WTC11 (cell line): ENCODE results near the gene FNDC3B. TPM values are rescaled to one million over a fixed set of nuclear protein-coding genes. Genes with fewer than 3 reads are reported as not detected.

Experiments used
- ATAC-seq: fragments of 200-7000 bp; cut with Tn5 transposase; 2 replicates; pipeline ENCODE4 v1.10.0; 2021; ENCODE audit warnings: mild to moderate bottlenecking, moderate library complexity
- CTCF ChIA-PET: fragments of 300-600 bp; sonication (Branson Sonifier 250); formaldehyde crosslinking; loops from one replicate; lab custom pipeline; 2021; ENCODE audit warnings: antibody characterized with exemption; lab: Charles Lee
- POLR2A ChIA-PET: fragments of 350-600 bp; sonication (Branson Sonifier 250); formaldehyde crosslinking; loops from one replicate; lab custom pipeline; 2021; ENCODE audit warnings: antibody characterized with exemption; lab: Charles Lee
- DNase-seq: peaks from one replicate; pipeline ENCODE4 v3.0.0; 2021; ENCODE audit warnings: low spot score
- H3K27ac Mint-ChIP-seq: 2 replicates; pipeline ENCODE4 v1.8.0; 2021; ENCODE audit warnings: mixed read lengths
- H3K27me3 Mint-ChIP-seq: 2 replicates; pipeline ENCODE4 v1.8.0; 2021; ENCODE audit warnings: low read depth, mild to moderate bottlenecking, moderate library complexity, mixed read lengths
- H3K36me3 Mint-ChIP-seq: 2 replicates; pipeline ENCODE4 v1.8.0; 2021; ENCODE audit warnings: mixed read lengths
- H3K4me1 Mint-ChIP-seq: 2 replicates; pipeline ENCODE4 v1.8.0; 2022; ENCODE audit warnings: mixed read lengths
- H3K4me3 Mint-ChIP-seq: 2 replicates; pipeline ENCODE4 v1.8.0; 2021; ENCODE audit warnings: mild to moderate bottlenecking, moderate library complexity, mixed read lengths
- H3K9me3 Mint-ChIP-seq: 2 replicates; pipeline ENCODE4 v1.8.0; 2021; ENCODE audit warnings: mixed read lengths
- ATF3 ChIP-seq: sonication (generic); formaldehyde crosslinking; conservative IDR thresholded peaks from 2 replicates; pipeline ENCODE4 v1.8.1; 2022; ENCODE audit warnings: mild to moderate bottlenecking, missing genetic modification reagents
- CREB1 ChIP-seq: sonication (generic); formaldehyde crosslinking; IDR thresholded peaks from 2 replicates; pipeline ENCODE4 v1.8.0; 2023; ENCODE audit warnings: mild to moderate bottlenecking, missing genetic modification reagents
- E2F1 ChIP-seq: sonication (generic); formaldehyde crosslinking; IDR thresholded peaks from 2 replicates; pipeline ENCODE4 v1.8.0; 2022; ENCODE audit warnings: mild to moderate bottlenecking, missing genetic modification reagents
- FOXP4 ChIP-seq: sonication (generic); formaldehyde crosslinking; IDR thresholded peaks from 2 replicates; pipeline ENCODE4 v1.8.0; 2022; ENCODE audit warnings: mild to moderate bottlenecking, missing genetic modification reagents
- MAX ChIP-seq: sonication (generic); formaldehyde crosslinking; IDR thresholded peaks from 2 replicates; pipeline ENCODE4 v1.8.0; 2022; ENCODE audit warnings: mild to moderate bottlenecking, missing genetic modification reagents
- MXD4 ChIP-seq: fragments of 250-450 bp; sonication (Bioruptor Pico); IDR thresholded peaks from 2 replicates; pipeline ENCODE4 v1.8.0; 2021; ENCODE audit warnings: mild to moderate bottlenecking, moderate library complexity, borderline replicate concordance
- NR1H2 ChIP-seq: sonication (generic); formaldehyde crosslinking; IDR thresholded peaks from 2 replicates; pipeline ENCODE4 v1.9.0; 2021; ENCODE audit warnings: mild to moderate bottlenecking, moderate library complexity, missing genetic modification reagents
- ZMAT4 ChIP-seq: fragments of 250-450 bp; sonication (Bioruptor Pico); IDR thresholded peaks from 2 replicates; pipeline ENCODE4 v1.9.0; 2021; ENCODE audit warnings: mild to moderate bottlenecking
- ZNF317 ChIP-seq: sonication (generic); formaldehyde crosslinking; IDR thresholded peaks from 2 replicates; pipeline ENCODE4 v1.8.1; 2023; ENCODE audit warnings: low read depth, mild to moderate bottlenecking, moderate library complexity, missing genetic modification reagents, borderline replicate concordance
- ZNF532 ChIP-seq: fragments of 250-450 bp; sonication (Bioruptor Pico); IDR thresholded peaks from 2 replicates; pipeline ENCODE4 v1.9.0; 2021; ENCODE audit warnings: mild to moderate bottlenecking, borderline replicate concordance
- ZNF671 ChIP-seq: fragments of 250-450 bp; sonication (Bioruptor Pico); IDR thresholded peaks from 2 replicates; pipeline ENCODE4 v1.8.0; 2021; ENCODE audit warnings: mild to moderate bottlenecking
- total RNA-seq: library from RNA; stranded (reverse); gene quantifications from 3 replicates; pipeline ENCODE4 v1.2.3, GENCODE V29; 2021
- TF ChIP-seq, protein P1 (sequence below): sonication (generic); formaldehyde crosslinking; IDR thresholded peaks from 2 replicates; pipeline ENCODE4 v1.8.1; 2023; ENCODE audit warnings: mild to moderate bottlenecking, missing genetic modification reagents
- TF ChIP-seq, protein P2 (sequence below): fragments of 250-450 bp; sonication (Bioruptor Pico); IDR thresholded peaks from 2 replicates; pipeline ENCODE4 v2.1.2; 2022; ENCODE audit warnings: mild to moderate bottlenecking, moderate library complexity
- TF ChIP-seq, protein P3 (sequence below): sonication (generic); formaldehyde crosslinking; IDR thresholded peaks from 2 replicates; pipeline ENCODE4 v1.8.0; 2022; ENCODE audit warnings: missing genetic modification reagents

The FNDC3B gene
- total RNA-seq, 1 experiment from 2014 or later, result 42.8 TPM

DNA sequence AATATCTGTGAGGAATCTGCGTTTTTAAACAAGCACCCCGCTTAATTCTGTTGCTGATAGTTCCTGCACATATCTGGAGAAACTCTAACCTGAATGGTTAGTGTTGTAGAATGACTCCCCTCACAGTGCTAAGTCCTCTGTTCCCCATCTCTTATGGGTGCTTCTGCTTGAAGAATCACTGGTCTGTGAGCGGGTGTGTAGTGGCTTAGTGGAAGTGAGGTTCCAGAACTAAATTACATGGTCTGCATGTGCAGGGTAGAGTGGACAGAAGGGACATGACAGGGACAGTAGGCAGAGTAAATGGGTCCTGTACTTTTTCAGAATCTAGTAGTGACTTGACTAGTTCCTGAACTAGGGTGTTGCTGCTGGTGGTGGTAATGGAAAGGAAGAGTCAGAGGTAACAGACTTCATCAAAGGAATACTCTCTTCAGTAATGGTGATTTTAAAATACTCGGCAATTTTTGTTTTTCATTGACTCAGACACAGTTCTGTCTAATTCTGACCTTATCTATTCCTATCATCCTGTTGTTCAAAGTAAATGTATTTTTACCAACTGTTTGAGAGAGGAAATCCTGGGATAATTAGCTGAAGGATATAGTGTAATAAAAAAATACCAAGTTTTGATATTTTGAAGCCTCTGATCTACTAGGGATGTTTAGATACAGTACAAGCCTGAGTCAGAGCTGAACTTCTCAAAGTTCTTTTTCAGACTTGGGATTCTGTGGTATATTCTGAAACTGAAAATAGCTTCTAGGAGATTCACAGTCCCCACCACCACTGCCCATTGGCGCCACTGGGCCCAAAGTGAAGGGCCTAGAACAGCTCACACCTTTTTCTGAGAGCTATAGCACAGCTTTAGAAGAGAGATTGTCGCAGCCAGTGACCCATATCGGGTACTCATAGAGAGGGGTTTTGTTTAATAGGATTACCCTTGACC, 55.5 kb downstream of the FNDC3B start:
- no peaks in the 10 kb centered on the region for H3K36me3 Mint-ChIP-seq
- DNase-seq (no peak), ATAC-seq (peak; percentile 64)
- H3K27me3 Mint-ChIP-seq, result no peaks in the 10 kb centered on the region
- CTCF ChIA-PET, result interaction anchor here (0.6 to 1.2 kb wide), 3 partner anchors 9 to 238 kb away, joined by 3 to 4 read pairs (median 4); no protein-coding TSS in a partner anchor
- H3K4me1 Mint-ChIP-seq, result peaks cover 58% of the 10 kb centered on the region
- POLR2A ChIA-PET, result interaction anchor here (0.5 kb wide), 1 partner anchor 86 kb away, joined by 7 read pairs; no protein-coding TSS in a partner anchor
- TF ChIP-seq MXD4 (CRISPR knock-in tag) (no peak), ZNF317 (CRISPR knock-in tag) (no peak), NR1H2 (CRISPR knock-in tag) (no peak), CREB1 (CRISPR knock-in tag) (no peak), MAX (CRISPR knock-in tag) (no peak), ZNF532 (no peak), ZMAT4 (no peak), FOXP4 (CRISPR knock-in tag) (no peak), ATF3 (CRISPR knock-in tag) (no peak), E2F1 (no peak), ZNF671 (CRISPR knock-in tag) (no peak)
- TF ChIP-seq, protein P1, sequence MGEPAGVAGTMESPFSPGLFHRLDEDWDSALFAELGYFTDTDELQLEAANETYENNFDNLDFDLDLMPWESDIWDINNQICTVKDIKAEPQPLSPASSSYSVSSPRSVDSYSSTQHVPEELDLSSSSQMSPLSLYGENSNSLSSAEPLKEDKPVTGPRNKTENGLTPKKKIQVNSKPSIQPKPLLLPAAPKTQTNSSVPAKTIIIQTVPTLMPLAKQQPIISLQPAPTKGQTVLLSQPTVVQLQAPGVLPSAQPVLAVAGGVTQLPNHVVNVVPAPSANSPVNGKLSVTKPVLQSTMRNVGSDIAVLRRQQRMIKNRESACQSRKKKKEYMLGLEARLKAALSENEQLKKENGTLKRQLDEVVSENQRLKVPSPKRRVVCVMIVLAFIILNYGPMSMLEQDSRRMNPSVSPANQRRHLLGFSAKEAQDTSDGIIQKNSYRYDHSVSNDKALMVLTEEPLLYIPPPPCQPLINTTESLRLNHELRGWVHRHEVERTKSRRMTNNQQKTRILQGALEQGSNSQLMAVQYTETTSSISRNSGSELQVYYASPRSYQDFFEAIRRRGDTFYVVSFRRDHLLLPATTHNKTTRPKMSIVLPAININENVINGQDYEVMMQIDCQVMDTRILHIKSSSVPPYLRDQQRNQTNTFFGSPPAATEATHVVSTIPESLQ (CRISPR knock-in tag), result no peak
- TF ChIP-seq, protein P2, sequence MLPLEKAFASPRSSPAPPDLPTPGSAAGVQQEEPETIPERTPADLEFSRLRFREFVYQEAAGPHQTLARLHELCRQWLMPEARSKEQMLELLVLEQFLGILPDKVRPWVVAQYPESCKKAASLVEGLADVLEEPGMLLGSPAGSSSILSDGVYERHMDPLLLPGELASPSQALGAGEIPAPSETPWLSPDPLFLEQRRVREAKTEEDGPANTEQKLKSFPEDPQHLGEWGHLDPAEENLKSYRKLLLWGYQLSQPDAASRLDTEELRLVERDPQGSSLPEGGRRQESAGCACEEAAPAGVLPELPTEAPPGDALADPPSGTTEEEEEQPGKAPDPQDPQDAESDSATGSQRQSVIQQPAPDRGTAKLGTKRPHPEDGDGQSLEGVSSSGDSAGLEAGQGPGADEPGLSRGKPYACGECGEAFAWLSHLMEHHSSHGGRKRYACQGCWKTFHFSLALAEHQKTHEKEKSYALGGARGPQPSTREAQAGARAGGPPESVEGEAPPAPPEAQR, result no peak
- TF ChIP-seq, protein P3, sequence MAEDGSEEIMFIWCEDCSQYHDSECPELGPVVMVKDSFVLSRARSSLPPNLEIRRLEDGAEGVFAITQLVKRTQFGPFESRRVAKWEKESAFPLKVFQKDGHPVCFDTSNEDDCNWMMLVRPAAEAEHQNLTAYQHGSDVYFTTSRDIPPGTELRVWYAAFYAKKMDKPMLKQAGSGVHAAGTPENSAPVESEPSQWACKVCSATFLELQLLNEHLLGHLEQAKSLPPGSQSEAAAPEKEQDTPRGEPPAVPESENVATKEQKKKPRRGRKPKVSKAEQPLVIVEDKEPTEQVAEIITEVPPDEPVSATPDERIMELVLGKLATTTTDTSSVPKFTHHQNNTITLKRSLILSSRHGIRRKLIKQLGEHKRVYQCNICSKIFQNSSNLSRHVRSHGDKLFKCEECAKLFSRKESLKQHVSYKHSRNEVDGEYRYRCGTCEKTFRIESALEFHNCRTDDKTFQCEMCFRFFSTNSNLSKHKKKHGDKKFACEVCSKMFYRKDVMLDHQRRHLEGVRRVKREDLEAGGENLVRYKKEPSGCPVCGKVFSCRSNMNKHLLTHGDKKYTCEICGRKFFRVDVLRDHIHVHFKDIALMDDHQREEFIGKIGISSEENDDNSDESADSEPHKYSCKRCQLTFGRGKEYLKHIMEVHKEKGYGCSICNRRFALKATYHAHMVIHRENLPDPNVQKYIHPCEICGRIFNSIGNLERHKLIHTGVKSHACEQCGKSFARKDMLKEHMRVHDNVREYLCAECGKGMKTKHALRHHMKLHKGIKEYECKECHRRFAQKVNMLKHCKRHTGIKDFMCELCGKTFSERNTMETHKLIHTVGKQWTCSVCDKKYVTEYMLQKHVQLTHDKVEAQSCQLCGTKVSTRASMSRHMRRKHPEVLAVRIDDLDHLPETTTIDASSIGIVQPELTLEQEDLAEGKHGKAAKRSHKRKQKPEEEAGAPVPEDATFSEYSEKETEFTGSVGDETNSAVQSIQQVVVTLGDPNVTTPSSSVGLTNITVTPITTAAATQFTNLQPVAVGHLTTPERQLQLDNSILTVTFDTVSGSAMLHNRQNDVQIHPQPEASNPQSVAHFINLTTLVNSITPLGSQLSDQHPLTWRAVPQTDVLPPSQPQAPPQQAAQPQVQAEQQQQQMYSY (CRISPR knock-in tag), result no peak
- H3K4me3 Mint-ChIP-seq, result no peak overlapping the region
- H3K9me3 Mint-ChIP-seq, result peaks cover 4% of the 10 kb centered on the region
- H3K27ac Mint-ChIP-seq, result peak overlapping the region; percentile 71; the same call in 1 of the 2 replicates
